ENCODE measurements around the gene TDO2.

The TDO2 gene

GRCh38 chr4:155960522-155960921, 57.0 kb downstream of the TDO2 start:
- TF ChIP-seq, protein P1, sequence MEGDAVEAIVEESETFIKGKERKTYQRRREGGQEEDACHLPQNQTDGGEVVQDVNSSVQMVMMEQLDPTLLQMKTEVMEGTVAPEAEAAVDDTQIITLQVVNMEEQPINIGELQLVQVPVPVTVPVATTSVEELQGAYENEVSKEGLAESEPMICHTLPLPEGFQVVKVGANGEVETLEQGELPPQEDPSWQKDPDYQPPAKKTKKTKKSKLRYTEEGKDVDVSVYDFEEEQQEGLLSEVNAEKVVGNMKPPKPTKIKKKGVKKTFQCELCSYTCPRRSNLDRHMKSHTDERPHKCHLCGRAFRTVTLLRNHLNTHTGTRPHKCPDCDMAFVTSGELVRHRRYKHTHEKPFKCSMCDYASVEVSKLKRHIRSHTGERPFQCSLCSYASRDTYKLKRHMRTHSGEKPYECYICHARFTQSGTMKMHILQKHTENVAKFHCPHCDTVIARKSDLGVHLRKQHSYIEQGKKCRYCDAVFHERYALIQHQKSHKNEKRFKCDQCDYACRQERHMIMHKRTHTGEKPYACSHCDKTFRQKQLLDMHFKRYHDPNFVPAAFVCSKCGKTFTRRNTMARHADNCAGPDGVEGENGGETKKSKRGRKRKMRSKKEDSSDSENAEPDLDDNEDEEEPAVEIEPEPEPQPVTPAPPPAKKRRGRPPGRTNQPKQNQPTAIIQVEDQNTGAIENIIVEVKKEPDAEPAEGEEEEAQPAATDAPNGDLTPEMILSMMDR (IDR thresholded peaks at IDR 0.05; ENCODE audit: borderline replicate concordance, insufficient read depth, low read depth, low read length) = no peak
- no peak overlapping the region for H3K4me3 ChIP-seq (ENCODE audit: low read depth, low read length)

GRCh38 chr4:155961575-155961974, 58.1 kb downstream of the TDO2 start:
- H3K4me3 ChIP-seq (ENCODE audit: low read depth, low read length) = no peak overlapping the region
- TF ChIP-seq, protein P1 (IDR thresholded peaks at IDR 0.05; ENCODE audit: borderline replicate concordance, insufficient read depth, low read depth, low read length) = no peak

DNA sequence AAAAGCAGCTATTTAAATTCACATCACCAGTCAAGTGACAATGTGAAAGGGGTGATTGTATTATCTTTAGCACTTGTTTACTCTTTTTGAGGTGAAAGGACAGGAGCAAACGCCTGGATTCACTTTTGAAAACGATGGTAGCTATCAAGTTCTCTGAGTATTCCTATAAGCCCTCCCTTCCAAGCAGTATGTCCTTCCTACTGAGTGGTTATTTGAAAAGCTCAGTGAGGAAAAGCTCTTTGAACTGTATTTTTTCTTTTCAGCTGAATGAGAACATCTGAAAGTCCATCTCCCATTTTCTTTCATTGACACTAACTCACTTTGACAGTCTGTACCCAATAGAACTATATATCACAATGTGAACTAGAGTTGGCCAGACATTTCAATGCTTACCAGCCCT, 59.3 kb downstream of the TDO2 start:
- H3K4me3 ChIP-seq (ENCODE audit: low read depth, low read length) = no peak overlapping the region
- TF ChIP-seq, protein P1 (IDR thresholded peaks at IDR 0.05; ENCODE audit: borderline replicate concordance, insufficient read depth, low read depth, low read length) = no peak

DNA sequence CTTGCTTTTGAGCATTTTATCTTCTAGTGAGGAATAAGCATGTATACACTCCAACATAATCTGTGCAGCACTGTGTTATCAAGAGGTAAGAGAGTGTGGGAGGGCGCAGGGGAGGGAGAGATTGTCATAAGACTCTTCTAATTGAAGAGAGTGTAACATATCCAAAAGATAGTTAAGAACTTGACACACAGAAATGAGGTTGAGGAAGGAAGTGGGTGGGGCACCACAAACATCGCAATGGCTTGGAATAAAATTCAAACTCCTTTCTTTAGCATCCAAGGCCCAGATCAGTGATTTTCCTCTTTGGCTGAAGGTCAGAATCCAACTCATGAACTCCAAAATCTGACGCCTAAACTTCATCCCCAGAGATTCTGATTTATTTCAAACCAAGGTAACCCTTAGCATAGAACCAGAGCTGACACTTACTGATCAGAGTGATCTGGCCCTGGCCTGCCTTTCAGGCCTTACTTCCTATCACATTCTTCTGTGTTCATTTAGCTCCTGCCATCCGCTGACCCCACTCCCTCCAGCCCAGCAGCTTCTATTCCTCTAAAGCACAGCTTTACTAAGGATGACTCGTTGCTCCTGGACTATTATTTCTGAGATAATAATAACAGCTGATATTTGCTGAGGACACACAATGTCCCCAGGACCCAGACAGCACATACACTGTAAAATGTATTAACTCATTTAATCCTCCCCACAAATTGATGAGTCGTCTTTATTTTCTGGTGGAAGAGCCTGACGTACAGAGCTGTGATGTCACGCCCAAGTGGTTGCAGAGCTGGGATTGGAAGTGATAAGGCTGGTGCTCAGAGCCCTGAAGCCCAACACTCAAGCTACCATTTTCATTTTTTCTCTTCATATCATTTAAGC, 60.8 kb downstream of the TDO2 start:
- TF ChIP-seq, protein P1 (IDR thresholded peaks at IDR 0.05; ENCODE audit: borderline replicate concordance, insufficient read depth, low read depth, low read length) = no peak
- H3K4me3 ChIP-seq (ENCODE audit: low read depth, low read length) = no peak overlapping the region

GRCh38 chr4:155966171-155966570, 62.7 kb downstream of the TDO2 start:
- TF ChIP-seq, protein P1 (IDR thresholded peaks at IDR 0.05; ENCODE audit: borderline replicate concordance, insufficient read depth, low read depth, low read length) = no peak
- no peak overlapping the region for H3K4me3 ChIP-seq (ENCODE audit: low read depth, low read length)

GRCh38 chr4:155966731-155967395, 63.4 kb downstream of the TDO2 start:
- TF ChIP-seq, protein P1 (IDR thresholded peaks at IDR 0.05; ENCODE audit: borderline replicate concordance, insufficient read depth, low read depth, low read length) = no peak
- no peak overlapping the region for H3K4me3 ChIP-seq (ENCODE audit: low read depth, low read length)

Data from GM12875 (cell line).